Activated CD8-positive, alpha-beta T cell treated with anti-CD3 and anti-CD28 coated beads, Interleukin-2, amount 10 ng/mL, durations not matched to agents 7 days and 5 days (primary cell): ENCODE results near the gene MSI2. TPM values are rescaled to one million over a fixed set of nuclear protein-coding genes. Genes with fewer than 3 reads are reported as not detected.
A peak's percentile ranks its signal among the peaks of the same experiment; 100 is the strongest.

Experiments
- ATAC-seq: fragments of 150-1000 bp; cut with Tn5 transposase; one replicate; pipeline ENCODE4 v1.10.0; 2021; ENCODE audit warnings: moderate library complexity
- CTCF ChIA-PET: fragments of 350-600 bp; sonication (Branson Sonifier 250); formaldehyde crosslinking; loops from one replicate; lab custom pipeline; 2021; ENCODE audit warnings: antibody characterized with exemption; lab: Charles Lee
- POLR2A ChIA-PET: fragments of 350-600 bp; sonication (Branson Sonifier 250); formaldehyde crosslinking; loops from one replicate; lab custom pipeline; 2021; ENCODE audit warnings: antibody characterized with exemption; lab: Charles Lee
- DNase-seq: peaks from one replicate; pipeline ENCODE4 v3.0.0-alpha.2; 2020
- H3K27ac Mint-ChIP-seq: one replicate; pipeline ENCODE4 v1.8.0; 2021; ENCODE audit warnings: mild to moderate bottlenecking, mixed read lengths
- H3K27me3 Mint-ChIP-seq: one replicate; pipeline ENCODE4 v1.8.0; 2021; ENCODE audit warnings: low read depth, mixed read lengths
- H3K36me3 Mint-ChIP-seq: one replicate; pipeline ENCODE4 v1.8.0; 2021; ENCODE audit warnings: low read depth, mixed read lengths
- H3K4me1 Mint-ChIP-seq: one replicate; pipeline ENCODE4 v1.8.0; 2021; ENCODE audit warnings: low read depth, mixed read lengths
- H3K4me3 Mint-ChIP-seq: one replicate; pipeline ENCODE4 v1.8.0; 2021; ENCODE audit warnings: mild to moderate bottlenecking, mixed read lengths
- H3K9me3 Mint-ChIP-seq: one replicate; pipeline ENCODE4 v1.8.0; 2022; ENCODE audit warnings: mixed read lengths; ENCODE audit not compliant: insufficient read depth
- total RNA-seq, 2 experiments: library from RNA; stranded (reverse); gene quantifications; one replicate each; pipeline ENCODE4 v1.2.3, GENCODE V29; 2021

The MSI2 gene
- total RNA-seq, 2 experiments from 2014 or later = 123 to 125 TPM

- DNase-seq (no peak), ATAC-seq (no peak)
- H3K9me3 Mint-ChIP-seq = no peaks in the 10 kb centered on the region
- peaks cover 8% of the 10 kb centered on the region for H3K36me3 Mint-ChIP-seq
- H3K4me3 Mint-ChIP-seq = no peak overlapping the region
- H3K27ac Mint-ChIP-seq = no peak overlapping the region
- CTCF ChIA-PET = interaction anchor here (1.2 kb wide), 1 partner anchor 19 kb away, joined by 3 read pairs; no protein-coding TSS in a partner anchor
- POLR2A ChIA-PET = no interaction called here
- H3K27me3 Mint-ChIP-seq = no peaks in the 10 kb centered on the region
- peaks cover 5% of the 10 kb centered on the region for H3K4me1 Mint-ChIP-seq
Observed at GRCh38 chr17:57653279-57653678, 397.0 kb downstream of the MSI2 start.

- POLR2A ChIA-PET = no interaction called here
- DNase-seq = no peak
- Mint-ChIP-seq H3K9me3 (no peaks in the 10 kb centered on the region), H3K4me3 (no peak overlapping the region), H3K27ac (peak overlapping the region; percentile 64), H3K4me1 (peaks cover 5% of the 10 kb centered on the region), H3K27me3 (no peaks in the 10 kb centered on the region), H3K36me3 (peaks cover 11% of the 10 kb centered on the region)
- ATAC-seq = peak; percentile 39
- CTCF ChIA-PET = interaction anchor here (2.0 kb wide), 1 partner anchor 18 kb away, joined by 7 read pairs; no protein-coding TSS in a partner anchor
Observed at GRCh38 chr17:57654040-57654775, 397.9 kb downstream of the MSI2 start.

- Mint-ChIP-seq H3K9me3 (no peaks in the 10 kb centered on the region), H3K4me3 (no peak overlapping the region), H3K36me3 (peaks cover 15% of the 10 kb centered on the region), H3K27me3 (no peaks in the 10 kb centered on the region), H3K27ac (no peak overlapping the region), H3K4me1 (peaks cover 5% of the 10 kb centered on the region)
- ATAC-seq (no peak), DNase-seq (no peak)
- CTCF ChIA-PET = interaction anchor here (0.6 to 2.0 kb wide), 2 partner anchors 16 to 517 kb away, joined by 3 to 7 read pairs; no protein-coding TSS in a partner anchor
- POLR2A ChIA-PET = interaction anchor here (0.9 kb wide), 1 partner anchor 15 kb away, joined by 3 read pairs; no protein-coding TSS in a partner anchor
Observed at GRCh38 chr17:57655553-57655952, 399.2 kb downstream of the MSI2 start.

- Mint-ChIP-seq H3K36me3 (peaks cover 17% of the 10 kb centered on the region), H3K9me3 (no peaks in the 10 kb centered on the region), H3K27me3 (no peaks in the 10 kb centered on the region), H3K4me1 (peaks cover 5% of the 10 kb centered on the region), H3K4me3 (no peak overlapping the region), H3K27ac (no peak overlapping the region)
- DNase-seq (no peak), ATAC-seq (no peak)
- ChIA-PET CTCF (interaction anchor here (1.3 to 2.2 kb wide), 4 partner anchors 15 to 414 kb away, joined by 3 to 12 read pairs (median 6); no protein-coding TSS in a partner anchor), POLR2A (no interaction called here)
Observed at GRCh38 chr17:57657211-57657610, 400.9 kb downstream of the MSI2 start.

- ChIA-PET POLR2A (no interaction called here), CTCF (interaction anchor here (1.2 to 3.9 kb wide), 3 partner anchors 10 to 419 kb away, joined by 3 to 29 read pairs (median 14); no protein-coding TSS in a partner anchor)
- H3K36me3 Mint-ChIP-seq = peaks cover 9% of the 10 kb centered on the region
- no peaks in the 10 kb centered on the region for H3K27me3 Mint-ChIP-seq
- no peak for ATAC-seq
- peaks cover 10% of the 10 kb centered on the region for H3K4me1 Mint-ChIP-seq
- no peaks in the 10 kb centered on the region for H3K9me3 Mint-ChIP-seq
- no peak overlapping the region for H3K27ac Mint-ChIP-seq
- DNase-seq = no peak
- H3K4me3 Mint-ChIP-seq = no peak overlapping the region
Observed at GRCh38 chr17:57662041-57662440, 405.7 kb downstream of the MSI2 start.

- Mint-ChIP-seq H3K4me1 (peaks cover 17% of the 10 kb centered on the region), H3K4me3 (no peak overlapping the region), H3K27me3 (no peaks in the 10 kb centered on the region), H3K27ac (no peak overlapping the region), H3K36me3 (peaks cover 12% of the 10 kb centered on the region), H3K9me3 (no peaks in the 10 kb centered on the region)
- peak; percentile 46 for ATAC-seq
- ChIA-PET CTCF (interaction anchor here (1.0 to 3.9 kb wide), 4 partner anchors 9 to 420 kb away, joined by 3 to 29 read pairs (median 9); no protein-coding TSS in a partner anchor), POLR2A (no interaction called here)
- DNase-seq = peak; percentile 27
Observed at GRCh38 chr17:57662644-57663308, 406.5 kb downstream of the MSI2 start.

- H3K4me3 Mint-ChIP-seq = no peak overlapping the region
- DNase-seq (no peak), ATAC-seq (no peak)
- H3K9me3 Mint-ChIP-seq = no peaks in the 10 kb centered on the region
- peaks cover 17% of the 10 kb centered on the region for H3K36me3 Mint-ChIP-seq
- H3K4me1 Mint-ChIP-seq = peaks cover 24% of the 10 kb centered on the region
- no peak overlapping the region for H3K27ac Mint-ChIP-seq
- H3K27me3 Mint-ChIP-seq = no peaks in the 10 kb centered on the region
- ChIA-PET POLR2A (no interaction called here), CTCF (interaction anchor here (1.0 to 3.9 kb wide), 3 partner anchors 9 to 421 kb away, joined by 3 to 29 read pairs (median 4); no protein-coding TSS in a partner anchor)
Observed at GRCh38 chr17:57663326-57664070, 407.2 kb downstream of the MSI2 start.

- H3K9me3 Mint-ChIP-seq = no peaks in the 10 kb centered on the region
- POLR2A ChIA-PET = interaction anchor here (0.6 kb wide), 1 partner anchor 31 kb away, joined by 3 read pairs; no protein-coding TSS in a partner anchor
- no peaks in the 10 kb centered on the region for H3K27me3 Mint-ChIP-seq
- CTCF ChIA-PET = interaction anchor here (0.8 to 2.4 kb wide), 4 partner anchors 66 to 422 kb away, joined by 3 to 10 read pairs (median 3); no protein-coding TSS in a partner anchor
- peaks cover 26% of the 10 kb centered on the region for H3K36me3 Mint-ChIP-seq
- no peak for DNase-seq
- no peak overlapping the region for H3K4me3 Mint-ChIP-seq
- no peak for ATAC-seq
- H3K4me1 Mint-ChIP-seq = peaks cover 38% of the 10 kb centered on the region
- peak overlapping the region; percentile 44 for H3K27ac Mint-ChIP-seq
Observed at GRCh38 chr17:57665128-57665527, 408.8 kb downstream of the MSI2 start.

- Mint-ChIP-seq H3K4me1 (peaks cover 44% of the 10 kb centered on the region), H3K36me3 (peaks cover 23% of the 10 kb centered on the region), H3K27me3 (no peaks in the 10 kb centered on the region), H3K9me3 (no peaks in the 10 kb centered on the region), H3K4me3 (no peak overlapping the region), H3K27ac (no peak overlapping the region)
- POLR2A ChIA-PET = no interaction called here
- ATAC-seq = no peak
- DNase-seq = no peak
- CTCF ChIA-PET = interaction anchor here (0.8 to 2.4 kb wide), 5 partner anchors 67 to 423 kb away, joined by 3 to 10 read pairs (median 3); no protein-coding TSS in a partner anchor
Observed at GRCh38 chr17:57665696-57666095, 409.4 kb downstream of the MSI2 start.

- Mint-ChIP-seq H3K9me3 (no peaks in the 10 kb centered on the region), H3K4me1 (peaks cover 50% of the 10 kb centered on the region), H3K36me3 (peaks cover 22% of the 10 kb centered on the region), H3K27ac (peak overlapping the region; percentile 1), H3K4me3 (no peak overlapping the region), H3K27me3 (no peaks in the 10 kb centered on the region)
- ATAC-seq (no peak), DNase-seq (no peak)
- CTCF ChIA-PET = interaction anchor here (1.1 to 2.4 kb wide), 2 partner anchors 67 to 69 kb away, joined by 3 to 10 read pairs; no protein-coding TSS in a partner anchor
- POLR2A ChIA-PET = no interaction called here
Observed at GRCh38 chr17:57666201-57666870, 410.0 kb downstream of the MSI2 start.
